DND-41 (cell line): Measurements from ENCODE around the gene NTNG2.

Experiments
- CTCF ChIP-seq: IDR thresholded peaks from 2 replicates; pipeline ENCODE4 v1.5.1; 2012; ENCODE audit warnings: borderline replicate concordance, low read length, moderate library complexity, mild to moderate bottlenecking; ENCODE audit not compliant: poor library complexity, severe bottlenecking; ENCODE audit errors: extremely low read depth
- EZH2 ChIP-seq: IDR thresholded peaks from 3 replicates; pipeline ENCODE4 v1.6.1; 2012; ENCODE audit warnings: borderline replicate concordance, low read depth, mild to moderate bottlenecking, moderate library complexity, low read length, inconsistent platforms; ENCODE audit not compliant: severe bottlenecking

DNA sequence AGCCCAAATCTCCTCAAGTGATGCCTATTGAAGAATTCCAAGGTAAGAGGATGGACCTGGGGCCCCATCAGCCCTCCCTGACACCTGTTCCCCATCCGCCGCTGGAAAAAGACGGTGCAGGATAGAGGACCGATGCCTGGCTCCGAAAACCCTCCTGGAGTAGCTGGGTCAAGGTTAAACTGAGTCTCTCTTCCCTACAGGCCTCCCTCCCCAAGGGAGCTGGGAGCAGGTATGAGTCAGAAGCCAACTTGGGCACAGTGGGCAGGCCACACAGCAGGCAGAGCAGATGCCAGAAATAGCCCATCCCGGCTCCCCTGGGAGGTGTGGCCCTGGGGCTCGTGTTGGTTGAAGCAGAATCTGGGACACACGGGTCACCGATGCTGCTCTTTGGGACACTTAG is 75.6 kb downstream of the NTNG2 start:
- TF ChIP-seq CTCF (no peak), EZH2 (no peak)
